NCI-H128 (cell line): ENCODE results near the gene SUN2.

Source experiments
- DNase-seq: peaks from one replicate; lab custom pipeline; 2025; ENCODE audit not compliant: unreplicated experiment; lab: John Stamatoyannopoulos, UW

The SUN2 gene

DNA sequence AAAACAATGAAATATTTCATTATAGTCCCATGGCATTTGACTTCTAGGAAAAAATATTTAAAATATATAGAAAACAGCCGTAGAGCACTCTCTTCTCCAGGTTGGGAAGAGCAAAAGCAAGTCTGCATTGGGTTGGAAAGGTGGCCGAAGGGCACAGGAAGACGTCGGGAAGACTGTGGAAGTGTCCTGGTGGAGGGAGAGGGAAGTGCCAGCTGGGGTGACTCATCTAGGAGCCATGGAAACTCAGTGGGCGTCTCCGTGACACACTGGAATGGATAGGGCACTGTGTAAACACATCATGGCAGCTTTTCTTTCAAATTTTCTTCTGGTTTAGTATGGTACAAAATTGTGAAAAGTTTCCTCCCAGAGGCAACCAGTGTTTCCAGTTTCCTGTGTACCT, 37.4 kb downstream of the SUN2 start:
- no peak for DNase-seq

DNA sequence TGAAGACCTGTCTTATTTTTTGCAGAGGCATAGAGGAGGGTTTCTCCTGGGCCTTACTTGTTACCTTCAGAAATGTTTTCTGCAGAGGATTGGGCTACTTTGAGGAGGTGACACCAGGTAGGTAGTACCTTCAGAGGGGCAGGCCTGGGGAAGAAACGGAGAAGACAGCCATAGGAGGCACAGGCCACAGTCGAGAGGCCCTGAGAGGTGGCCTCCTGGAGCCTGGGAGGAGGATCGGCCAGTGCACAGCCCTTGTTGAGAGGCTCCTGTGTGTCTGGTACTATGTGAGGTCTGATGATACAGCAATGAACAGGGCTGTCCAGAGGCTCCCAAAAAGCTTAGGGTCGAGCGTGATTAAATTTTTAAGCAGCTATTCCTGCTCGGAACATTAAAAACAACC, 38.6 kb downstream of the SUN2 start:
- no peak for DNase-seq

DNA sequence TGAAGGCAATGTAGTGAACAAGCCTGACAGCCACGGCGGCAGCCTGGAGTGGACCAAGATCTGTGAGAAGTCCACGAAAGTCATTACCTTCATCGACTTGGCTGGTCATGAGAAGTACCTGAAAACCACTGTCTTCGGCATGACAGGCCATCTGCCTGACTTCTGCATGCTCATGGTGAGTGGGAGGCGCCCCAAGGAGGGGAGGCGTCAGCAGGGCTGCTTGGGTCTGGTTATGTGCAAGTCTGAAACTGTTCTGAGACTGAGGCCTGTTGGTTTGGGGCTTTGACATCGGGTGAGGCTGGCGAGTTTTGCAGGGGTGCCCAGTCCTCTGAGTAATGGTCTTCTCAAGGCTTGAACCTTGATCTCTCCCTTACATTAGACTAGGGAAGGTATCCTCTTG, 39.0 kb downstream of the SUN2 start:
- DNase-seq, result no peak

DNA sequence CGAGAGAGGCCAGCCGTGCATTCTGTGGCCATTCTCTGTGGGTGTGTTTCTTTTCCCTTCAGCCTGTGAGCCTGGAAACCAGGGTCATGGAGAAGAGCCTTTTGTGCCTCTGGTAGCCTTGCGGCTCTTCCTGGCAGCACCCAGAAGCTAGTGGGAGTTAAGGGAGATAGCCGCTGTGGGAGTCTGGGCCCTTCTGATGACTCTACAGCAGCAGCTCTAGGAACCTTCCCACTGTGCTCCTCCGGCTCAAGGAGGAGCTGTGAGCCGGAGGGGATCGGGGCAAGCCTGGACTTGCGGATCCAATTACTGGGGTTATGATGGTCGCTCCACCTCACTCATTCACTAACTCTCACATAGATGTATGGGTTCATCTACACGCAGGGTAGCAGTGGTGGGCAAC, 39.5 kb downstream of the SUN2 start:
- DNase-seq, result no peak

DNA sequence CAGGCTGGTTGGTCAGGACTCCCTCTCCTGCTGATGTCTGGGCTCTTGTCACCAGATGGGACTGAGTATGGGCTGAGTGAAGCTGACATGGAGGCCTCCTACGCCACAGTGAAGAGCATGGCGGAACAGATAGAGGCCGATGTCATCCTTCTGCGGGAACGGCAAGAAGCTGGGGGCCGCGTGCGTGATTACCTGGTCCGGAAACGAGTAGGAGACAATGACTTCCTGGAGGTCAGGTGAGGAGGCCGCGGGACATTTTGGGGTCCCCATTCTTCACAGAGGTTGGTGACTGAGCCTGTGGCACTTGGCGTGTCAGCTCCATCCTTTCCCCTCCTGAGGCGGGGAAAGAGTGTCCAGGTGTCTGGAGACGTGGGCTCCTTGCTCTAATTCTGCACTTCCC, 39.9 kb downstream of the SUN2 start:
- DNase-seq, result no peak

DNA sequence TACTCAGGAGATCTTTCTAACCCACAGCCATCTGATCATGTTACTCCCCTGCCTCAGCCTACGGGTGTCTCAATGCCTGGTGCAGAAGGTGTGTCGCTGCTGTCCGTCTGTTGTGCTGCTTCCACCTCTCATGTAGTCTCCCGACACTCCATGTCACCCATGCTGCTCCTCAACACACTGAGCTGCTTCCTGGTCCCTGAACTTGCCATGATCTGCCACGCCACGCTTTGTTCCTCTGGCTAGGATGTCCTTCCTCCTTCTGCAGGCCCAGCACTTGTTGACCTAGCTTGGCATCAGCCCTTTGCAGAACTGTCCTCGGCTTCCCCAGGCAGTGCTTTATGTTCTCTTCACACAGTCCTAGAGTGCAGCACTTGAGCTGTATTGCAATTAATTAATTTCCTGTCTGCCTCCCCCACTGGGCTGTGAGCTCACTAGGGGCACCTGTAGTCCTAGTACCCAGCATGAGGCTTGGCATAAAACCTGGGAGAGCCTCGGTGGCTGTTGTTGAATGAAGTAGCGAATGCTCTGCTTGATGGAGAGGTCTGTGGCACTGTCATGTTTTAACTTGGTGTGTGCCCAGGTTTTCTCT, 40.5 kb downstream of the SUN2 start:
- DNase-seq, result no peak

DNA sequence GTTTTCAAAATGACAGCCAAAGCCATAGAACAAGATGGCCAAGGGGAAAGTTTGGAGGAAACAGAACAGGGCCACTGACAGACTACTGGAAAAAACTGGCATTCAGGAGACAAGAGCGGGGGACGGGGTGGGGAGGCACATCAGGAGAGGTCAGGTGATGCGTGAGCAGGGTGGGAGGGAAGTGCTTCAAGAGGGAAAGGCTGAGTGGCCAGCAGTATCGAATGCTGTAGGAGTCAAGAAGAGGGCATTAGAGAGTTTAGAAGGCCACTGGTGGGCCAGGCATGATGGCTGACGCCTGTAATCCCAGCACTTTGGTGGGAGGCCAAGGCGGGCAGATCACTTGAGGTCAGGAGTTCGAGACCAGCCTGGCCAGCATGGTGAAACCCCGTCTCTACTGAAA, 41.9 kb downstream of the SUN2 start:
- no peak for DNase-seq

DNA sequence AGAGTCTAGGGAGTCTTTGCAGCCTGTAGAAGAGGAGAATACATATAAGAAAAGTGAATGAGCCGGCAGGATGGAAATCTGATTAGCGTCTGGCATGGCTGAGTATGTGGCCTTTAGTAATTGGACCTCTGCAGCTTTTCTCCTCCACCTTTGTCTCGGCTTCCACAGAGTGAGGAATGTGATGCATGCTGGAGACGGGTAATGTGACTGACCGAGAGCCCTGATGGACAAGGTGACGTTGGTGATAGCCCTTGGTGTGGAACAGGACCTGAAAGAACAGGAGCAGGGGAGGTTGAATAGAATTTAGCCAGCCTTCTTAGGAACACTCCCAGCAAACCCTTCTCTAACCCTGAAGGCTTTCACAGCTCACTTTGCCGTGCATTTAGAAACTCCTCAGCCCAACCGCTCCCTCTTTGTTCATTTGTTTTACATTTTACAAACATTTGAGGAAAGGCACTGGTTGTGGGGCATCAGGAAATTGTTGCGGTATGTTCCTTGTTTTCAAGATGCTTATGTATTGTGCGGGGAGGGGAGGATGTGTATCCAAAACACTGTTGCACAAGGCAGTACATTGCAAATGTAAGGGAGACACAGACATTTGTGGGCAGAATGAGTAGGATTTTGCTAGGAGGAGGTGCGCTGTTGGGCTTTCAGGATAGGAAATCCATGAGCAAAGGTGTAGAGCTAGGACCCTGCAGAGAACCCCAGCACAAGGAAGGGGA, 43.2 kb downstream of the SUN2 start:
- DNase-seq, result no peak

DNA sequence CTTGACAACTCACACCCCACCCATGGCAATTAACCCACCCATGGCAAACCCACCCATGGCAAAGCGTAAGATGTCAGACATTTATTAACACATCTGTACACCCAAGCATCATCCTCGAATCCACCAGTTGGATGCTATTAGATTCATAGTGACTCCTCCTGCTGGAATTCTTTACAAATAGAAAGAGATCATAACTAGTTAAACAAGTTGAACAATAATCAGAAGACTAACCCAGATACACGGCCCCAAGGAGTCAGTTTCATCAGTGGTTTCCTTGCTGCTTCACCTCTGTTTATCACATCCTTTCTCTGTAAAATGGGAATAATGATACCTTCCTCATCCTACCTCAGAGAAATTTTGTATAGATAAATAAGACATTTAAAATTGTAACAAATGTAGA, 44.9 kb downstream of the SUN2 start:
- DNase-seq, result no peak

DNA sequence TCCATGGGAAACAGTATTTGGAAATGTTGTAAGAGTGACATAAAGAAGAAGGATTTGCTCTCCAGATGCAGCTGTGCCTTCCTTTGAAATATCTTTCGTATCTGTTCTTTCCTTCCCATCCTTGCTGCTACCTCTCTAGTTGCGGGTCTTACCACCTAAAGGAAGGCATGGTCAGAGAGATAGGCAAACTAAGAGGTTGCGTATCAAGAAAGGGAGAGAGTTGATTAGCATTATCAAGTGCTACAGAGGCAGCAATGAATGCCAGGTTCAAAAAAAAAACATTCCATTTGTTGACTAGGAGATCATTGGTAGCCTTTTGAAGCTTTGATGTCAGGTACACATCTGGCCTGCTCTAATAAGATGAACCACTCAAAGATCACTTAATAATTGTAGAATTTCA, 45.4 kb downstream of the SUN2 start:
- no peak for DNase-seq

DNA sequence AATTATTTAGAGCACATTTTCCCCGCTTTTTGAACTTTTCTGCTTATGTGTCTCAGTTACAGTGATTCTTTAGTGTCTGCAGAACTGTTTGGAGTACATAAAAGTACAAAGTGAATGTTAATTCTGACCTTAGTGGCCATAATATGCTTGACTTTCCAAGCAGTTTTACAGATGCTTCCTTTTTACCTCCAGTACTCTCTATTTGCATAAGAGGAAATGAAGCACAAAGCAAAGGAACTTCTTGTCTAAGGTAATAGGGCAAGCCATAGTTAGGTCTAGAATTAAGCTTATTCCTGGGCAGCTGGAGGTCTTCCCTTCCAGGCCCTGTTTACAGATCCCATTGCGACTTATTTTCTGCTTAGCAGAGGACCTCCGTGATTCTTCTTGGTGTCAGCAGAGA, 46.5 kb downstream of the SUN2 start:
- DNase-seq, result no peak

DNA sequence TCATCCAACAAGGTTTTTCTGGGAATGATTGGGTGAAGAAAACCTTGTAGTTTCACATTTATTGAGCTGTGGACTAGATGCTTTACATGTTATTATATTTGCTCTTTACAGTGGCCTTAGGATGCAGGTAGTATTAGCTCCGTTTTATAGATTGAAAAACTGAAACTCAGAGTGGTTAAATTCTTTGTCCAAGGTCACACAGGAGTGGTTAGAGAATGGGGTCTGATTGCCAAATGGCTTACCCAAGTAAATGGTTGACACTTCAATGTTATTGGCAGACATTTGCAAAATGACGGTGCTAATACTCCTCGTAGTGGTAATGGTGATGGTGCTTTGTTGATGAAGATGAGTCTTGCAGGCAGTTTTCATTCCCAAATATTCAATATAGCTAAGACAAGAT, 47.8 kb downstream of the SUN2 start:
- DNase-seq, result no peak

DNA sequence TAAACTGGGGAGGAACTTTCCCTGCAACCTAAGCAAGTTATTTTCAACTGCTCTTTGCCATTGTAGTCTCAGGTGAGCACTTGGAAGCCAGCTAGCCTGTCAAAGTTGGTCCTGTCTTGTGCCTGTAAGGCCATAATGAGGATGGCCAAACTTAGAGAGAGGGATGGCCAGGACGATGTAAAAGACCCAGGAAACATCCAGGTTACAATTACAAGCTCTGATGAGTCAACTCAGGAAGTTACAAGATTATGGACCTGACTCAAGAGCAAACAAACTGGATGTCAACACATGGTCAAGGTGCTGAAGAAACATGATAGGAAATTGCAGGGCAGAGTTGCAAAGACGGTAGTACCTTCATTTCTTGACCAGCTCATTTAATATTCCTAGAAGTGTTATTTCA, 48.5 kb downstream of the SUN2 start:
- no peak for DNase-seq

DNA sequence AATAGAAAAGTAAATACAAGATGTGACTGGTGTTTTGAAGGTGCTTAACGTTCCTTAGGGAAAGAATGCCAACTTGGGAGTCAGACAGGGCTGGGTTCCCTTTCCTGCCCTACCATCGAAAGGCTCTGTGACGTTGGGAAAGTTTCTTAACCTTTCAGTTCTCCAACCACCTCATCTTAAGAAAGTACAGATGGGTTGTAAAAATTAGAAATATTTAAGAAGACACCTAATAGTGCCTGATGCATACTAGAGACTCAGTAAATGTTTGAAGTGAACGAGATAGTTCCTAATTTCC, 49.0 kb downstream of the SUN2 start:
- DNase-seq, result no peak

DNA sequence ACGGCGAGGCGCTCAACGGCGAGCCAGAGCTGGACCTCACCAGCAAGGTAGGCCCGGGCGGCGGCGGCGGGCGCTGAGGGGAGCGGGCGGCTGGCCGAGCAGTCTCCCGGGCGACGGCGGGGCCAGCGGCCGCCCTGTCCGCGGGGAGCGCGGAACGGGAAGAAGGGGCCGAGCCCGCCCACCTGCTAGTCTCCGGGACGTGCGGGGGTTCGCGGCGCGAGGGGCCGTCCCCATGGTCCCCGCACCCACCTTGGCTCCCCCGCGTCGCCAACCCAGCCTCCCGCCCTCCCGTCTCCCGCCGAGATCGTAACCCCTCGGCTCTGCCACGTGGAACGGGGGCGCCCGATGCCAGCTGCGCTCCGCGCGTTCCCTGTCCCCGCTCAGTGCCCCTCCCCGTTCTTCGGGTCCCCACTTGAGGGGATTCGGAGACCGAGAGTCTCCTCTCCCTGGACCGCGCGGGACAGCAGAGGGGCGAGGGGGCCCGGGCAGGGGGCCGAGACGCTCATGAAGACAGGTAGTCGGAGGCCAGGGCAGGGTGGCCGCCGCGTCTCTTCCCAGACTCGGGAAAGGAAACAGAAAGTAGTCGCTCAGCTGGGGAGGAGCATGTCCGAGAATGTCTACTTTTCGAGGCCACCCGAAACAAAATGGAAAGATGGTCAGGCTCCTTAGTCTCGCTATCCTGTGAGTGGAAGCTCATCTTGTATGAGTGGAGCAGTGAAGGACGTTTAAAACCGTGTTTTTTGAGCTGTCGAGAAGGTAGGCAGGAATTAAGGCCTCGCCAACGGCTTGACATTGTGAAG, 49.5 kb downstream of the SUN2 start:
- no peak for DNase-seq

DNA sequence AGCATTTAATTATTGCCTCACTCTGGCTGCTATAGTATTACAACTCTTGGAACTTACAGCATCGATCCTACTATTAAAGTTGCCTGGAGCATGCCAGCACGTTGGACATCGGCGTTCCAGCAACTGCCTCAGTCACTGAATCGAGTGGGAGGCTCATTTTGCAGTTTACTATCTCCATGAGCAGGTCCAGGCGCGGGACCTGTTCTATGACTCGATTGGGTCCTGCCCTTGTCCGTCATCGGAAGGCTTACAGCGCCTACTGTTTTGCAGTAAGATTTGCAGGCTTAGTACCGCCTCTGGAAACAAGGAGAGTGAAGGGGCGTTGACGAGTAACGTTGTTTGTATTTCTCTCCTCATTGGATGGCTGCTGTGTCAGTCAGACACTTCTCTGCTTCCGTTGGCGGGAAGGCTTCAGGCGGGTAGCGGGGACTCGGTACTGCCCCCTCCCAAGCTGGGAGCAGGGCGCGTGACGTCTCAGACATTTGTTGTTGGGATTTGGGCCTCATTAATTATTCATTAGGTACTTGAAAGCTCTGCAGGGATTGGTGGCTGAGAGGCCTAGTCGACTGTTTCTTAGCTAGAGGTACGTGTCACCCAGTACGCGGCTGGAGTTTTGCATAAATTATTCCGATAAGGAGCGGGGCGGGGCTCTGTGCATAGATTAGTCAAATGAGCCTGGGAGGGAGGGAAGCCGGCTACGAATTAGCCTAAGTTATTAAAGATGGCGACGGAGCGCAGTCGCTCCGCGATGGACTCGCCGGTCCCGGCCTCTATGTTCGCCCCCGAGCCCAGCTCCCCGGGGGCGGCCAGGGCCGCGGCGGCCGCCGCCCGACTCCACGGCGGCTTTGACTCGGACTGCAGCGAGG, 50.3 kb downstream of the SUN2 start, which contains the start of gene GTPBP1:
Gene GTPBP1, plus strand, starts transcription at position 710 of the 866 bp plus-strand sequence. Its CDS starts 12 bp downstream, at position 722.
- peak; percentile 100 for DNase-seq

DNA sequence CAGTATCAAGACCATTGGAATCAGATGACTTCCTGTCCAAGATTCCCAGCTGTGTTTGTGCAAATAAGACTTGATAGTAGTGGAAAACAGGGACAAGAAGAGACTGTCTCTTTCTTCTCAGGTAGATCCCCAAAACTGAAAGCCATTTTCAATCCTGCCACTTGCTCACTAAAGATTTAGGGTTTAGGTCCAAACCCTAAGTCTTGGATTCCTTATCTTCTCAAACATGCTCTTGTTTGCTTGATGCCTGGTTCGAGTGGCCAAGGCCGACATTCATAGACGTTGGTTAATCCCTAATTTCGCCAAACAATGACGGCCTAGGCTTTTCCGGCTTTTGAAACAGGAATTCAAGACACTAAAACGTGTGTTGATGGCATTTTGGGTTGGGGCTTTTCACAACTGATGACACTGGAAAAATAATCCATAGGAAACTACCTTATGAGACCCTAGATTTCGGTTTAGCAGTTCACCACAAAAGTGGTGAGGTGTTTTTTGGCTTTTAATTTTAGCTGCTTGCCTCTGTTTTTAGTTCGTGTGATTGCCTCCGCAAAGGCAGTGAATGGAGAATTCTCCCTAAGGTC, 51.1 kb downstream of the SUN2 start:
- no peak for DNase-seq

DNA sequence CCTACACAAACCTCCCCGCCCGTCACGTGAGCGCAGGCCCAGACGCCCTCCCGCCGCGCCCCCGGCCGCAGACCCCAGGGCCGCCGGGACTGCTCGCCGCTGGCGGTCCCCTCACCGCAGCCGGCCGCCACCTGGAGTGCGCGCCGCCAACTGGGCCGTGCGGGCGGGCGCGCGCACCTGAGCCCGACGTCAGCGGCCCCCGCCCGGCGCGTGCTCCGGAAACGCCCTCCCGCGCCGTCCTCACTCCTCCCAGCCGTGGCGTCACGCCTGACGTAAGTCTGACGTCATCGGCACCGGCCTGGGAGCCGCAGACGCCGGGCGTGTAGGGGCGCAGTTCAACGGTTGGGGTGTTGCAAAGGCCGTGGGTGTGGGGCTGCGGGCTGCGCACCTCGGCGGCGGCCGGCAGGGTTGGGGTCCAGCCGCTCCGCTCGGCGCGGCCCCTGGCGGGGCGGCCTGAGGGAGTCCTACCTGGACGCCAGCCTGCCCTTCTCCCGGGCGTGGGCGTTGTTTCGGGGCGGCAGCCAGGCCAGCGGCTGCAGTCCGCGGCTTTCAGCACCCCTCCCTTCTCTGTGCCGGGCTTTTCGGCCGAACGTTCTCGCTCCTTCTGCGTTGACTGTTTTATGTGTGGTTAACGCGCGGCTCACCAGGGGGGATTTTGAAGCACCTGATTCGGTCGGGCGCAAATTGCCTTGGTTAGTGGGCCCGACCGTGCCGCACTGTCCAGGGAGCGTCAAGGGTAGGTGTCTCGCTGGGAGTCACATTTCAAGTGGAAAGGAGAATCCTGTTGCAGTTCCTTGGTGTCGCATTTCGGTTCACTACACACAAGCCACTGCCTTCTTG, 54.8 kb downstream of the SUN2 start, which contains the start of gene JOSD1:
Gene JOSD1, minus strand, starts transcription at position 155 of the 840 bp plus-strand sequence. CDS start 956 bp downstream, outside the sequence.
- peak; percentile 79 for DNase-seq

DNA sequence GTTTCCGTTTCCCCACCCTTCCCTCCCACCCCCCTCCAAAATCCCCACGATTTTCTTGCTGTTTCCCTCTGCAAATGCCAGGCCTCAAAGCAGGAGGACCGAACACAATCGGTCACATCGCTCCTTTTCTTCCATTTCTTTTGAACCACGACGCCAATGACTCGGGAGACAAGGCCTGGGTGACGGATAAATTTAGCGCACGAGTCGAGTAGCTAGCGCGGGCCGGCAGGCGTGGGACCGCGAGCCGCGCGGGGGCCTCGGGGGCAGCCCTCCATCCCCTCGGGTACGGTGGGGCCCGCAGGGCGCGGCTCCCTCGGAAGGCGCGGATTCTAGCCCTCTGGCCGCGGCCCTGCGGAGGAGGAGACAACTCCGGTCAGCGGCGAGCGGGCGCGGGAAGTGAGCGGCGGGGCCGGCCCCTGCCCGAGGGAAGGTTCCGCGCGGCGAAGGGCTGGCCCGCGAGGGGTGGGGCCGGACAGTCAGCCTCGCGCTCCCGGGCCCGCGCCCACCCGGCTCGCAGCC, 55.5 kb downstream of the SUN2 start:
- no peak for DNase-seq

DNA sequence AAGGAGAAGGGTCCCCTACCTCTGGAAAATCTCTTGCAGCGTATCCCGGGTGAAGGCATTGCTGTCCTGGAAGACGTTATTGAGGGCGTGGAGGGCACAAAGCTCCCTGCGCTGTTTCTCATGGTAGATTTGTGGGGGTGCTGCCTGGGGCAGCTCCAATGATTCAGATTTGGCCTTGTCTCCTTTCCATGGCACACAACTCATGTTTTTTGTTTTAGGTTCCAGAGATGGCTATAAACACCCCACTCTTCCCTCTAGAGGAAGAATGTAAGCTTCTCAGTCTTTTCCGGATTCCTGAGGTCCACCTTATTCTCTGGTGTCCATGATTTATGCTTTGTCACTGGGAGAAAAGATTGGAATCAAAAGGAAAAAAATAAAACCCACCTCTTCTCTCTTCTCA, 56.0 kb downstream of the SUN2 start:
- DNase-seq, result no peak
